ENCODE results near the gene ZNF230.
A peak's percentile ranks its signal among the peaks of the same experiment; 100 is the strongest.

Gene ZNF230

DNA sequence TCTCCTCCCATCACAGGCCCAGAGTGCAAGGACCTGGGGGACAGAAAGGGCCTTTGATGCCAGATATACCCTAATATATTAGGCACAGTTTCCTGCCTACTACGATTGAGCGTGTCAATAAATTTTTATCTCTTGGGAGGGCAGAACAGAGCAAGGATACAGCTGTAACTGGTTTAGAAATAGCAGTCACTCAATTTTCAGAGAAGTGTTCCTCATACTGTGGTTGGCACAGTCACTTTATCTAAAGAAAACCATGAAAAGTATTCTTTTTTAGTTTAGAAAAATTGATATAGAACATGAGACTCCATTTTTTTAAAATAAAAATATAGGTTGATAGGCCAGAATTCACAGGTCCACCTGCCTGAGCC lies 19.2 kb upstream of the ZNF230 start:
- H3K27ac ChIP-seq: peak overlapping the region in 1 of 2 donors; percentile 67
- DNase-seq (ENCODE audit: low spot score): no peak
- H3K4me3 ChIP-seq: peak overlapping the region; percentile 81
- TF ChIP-seq, protein P1, sequence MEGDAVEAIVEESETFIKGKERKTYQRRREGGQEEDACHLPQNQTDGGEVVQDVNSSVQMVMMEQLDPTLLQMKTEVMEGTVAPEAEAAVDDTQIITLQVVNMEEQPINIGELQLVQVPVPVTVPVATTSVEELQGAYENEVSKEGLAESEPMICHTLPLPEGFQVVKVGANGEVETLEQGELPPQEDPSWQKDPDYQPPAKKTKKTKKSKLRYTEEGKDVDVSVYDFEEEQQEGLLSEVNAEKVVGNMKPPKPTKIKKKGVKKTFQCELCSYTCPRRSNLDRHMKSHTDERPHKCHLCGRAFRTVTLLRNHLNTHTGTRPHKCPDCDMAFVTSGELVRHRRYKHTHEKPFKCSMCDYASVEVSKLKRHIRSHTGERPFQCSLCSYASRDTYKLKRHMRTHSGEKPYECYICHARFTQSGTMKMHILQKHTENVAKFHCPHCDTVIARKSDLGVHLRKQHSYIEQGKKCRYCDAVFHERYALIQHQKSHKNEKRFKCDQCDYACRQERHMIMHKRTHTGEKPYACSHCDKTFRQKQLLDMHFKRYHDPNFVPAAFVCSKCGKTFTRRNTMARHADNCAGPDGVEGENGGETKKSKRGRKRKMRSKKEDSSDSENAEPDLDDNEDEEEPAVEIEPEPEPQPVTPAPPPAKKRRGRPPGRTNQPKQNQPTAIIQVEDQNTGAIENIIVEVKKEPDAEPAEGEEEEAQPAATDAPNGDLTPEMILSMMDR (IDR thresholded peaks at IDR 0.05): no peak

DNA sequence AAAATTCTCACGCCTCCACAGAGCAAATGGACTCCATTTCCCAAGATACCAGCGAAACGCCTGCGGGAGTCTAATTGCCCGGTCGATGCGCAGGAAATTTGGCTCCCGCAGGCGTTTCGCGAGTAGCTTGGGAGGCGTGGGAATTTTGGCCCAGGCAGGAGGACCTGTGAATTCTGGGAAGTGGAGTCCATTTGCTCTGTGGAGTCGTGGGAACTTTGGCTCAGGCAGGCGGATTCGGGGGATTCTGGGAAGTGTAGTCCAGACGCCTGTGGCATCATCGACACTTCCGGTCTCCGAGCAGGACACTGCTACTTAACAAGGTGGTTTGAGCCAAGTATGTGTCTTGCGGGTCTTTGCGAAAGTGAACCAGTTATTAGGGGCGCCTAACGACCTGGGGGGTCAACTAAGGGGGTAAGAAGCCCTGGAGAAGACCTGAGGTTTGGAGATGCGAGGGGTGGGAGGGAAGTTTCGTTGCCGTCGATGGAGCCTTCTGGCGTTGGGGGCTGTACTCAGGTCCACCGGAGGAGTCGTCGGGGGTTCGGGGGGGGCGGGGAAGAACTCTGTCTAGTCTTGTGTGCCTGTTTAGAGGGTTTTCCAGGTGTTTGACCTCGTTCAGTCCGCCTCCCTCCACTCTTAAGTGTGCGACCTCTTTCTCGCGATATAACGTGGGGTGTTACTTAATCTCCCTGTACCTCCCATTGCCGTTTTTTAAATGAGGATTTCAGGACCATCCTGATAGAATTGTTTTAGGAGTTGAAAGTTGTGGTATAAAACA lies 18.7 kb upstream of the ZNF230 start, which contains the start of gene ZNF155:
ZNF155 (plus strand) TSS at position 277 of the 775 bp plus-strand sequence. CDS start 4,356 bp downstream, outside the sequence.
- peak within 1 kb of the TSS; percentile 67 to 87 for H3K27ac ChIP-seq
- peak within 1 kb of the TSS; percentile 81 for H3K4me3 ChIP-seq
- peak; percentile 95 for DNase-seq (ENCODE audit: low spot score)
- TF ChIP-seq, protein P1 (IDR thresholded peaks at IDR 0.05): no peak

DNA sequence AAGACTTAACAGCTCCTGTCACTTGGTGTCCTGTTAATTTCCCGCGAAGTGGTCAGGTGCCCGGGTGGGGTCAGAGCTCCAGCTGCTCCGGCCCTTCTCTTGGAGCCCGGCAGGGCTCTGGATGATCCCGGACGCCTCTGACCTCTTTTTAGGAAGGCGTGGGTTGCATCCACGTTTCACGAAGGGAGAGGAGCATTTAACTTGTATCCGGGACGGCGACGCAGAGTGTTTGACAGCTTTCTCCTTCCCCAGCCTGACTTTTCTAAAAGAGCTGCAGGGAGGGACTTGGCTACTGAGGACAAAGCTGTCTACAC lies 18.1 kb upstream of the ZNF230 start:
- Histone ChIP-seq H3K4me3 (peak overlapping the region; percentile 81), H3K27ac (peak overlapping the region; percentile 67 to 87)
- DNase-seq (ENCODE audit: low spot score): no peak
- TF ChIP-seq, protein P1 (IDR thresholded peaks at IDR 0.05): no peak

GRCh38 chr19:43997631-43998290 lies 5.0 kb upstream of the ZNF230 start:
- H3K27ac ChIP-seq: no peak overlapping the region
- TF ChIP-seq, protein P1 (IDR thresholded peaks at IDR 0.05): no peak
- H3K4me3 ChIP-seq: no peak overlapping the region
- no peak for DNase-seq (ENCODE audit: low spot score)

DNA sequence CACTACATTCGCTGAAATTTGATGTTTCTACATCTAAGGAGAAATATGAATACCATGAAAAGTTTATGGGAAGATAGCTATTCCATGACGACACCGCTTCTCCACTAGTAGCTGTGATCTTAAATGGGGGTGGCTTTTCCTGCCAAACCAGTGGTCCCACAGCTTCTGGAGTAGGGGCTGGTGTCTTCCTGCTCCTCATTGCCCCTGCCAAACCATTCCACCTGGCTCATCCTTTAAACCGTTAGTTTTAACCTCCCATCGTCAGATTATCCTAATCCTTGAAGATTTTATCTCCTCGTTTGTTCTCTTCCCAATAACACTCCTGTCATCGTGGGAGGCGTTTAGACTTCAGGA lies 568 bp upstream of the ZNF230 start:
- TF ChIP-seq, protein P1 (IDR thresholded peaks at IDR 0.05): no peak
- DNase-seq (ENCODE audit: low spot score): no peak
- peak overlapping the region; percentile 29 to 76 for H3K27ac ChIP-seq
- H3K4me3 ChIP-seq: peak overlapping the region; percentile 80

DNA sequence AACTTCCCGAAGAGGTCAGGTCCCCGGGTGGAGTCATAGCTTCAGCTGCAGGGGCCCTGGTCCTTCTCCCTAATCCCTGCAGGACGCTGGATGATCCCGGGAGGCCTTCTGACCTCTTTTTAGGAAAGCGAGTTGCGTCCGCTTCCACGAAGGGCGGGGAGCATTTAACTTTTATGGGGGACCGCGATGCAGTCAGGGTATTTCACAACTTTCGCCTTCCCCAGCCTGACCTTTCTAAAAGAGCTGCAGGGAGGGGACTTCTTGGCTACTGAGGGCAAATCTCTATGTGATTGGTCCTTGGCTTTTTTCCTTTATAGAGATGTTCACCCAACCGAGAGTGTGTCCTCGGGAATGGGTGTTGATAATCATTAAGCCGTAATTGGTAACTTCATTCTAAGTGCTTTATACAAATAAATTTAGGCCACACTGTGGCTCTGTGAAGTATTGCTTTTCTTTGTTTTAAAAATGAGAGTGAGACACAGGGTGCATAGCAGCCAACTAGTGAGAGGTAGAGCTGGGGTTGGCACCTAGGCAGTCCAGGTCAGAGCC lies 778 bp downstream of the ZNF230 start:
- TF ChIP-seq, protein P1 (IDR thresholded peaks at IDR 0.05): no peak
- no peak for DNase-seq (ENCODE audit: low spot score)
- H3K27ac ChIP-seq: peak overlapping the region; percentile 29 to 76
- peak overlapping the region; percentile 80 for H3K4me3 ChIP-seq
